GM18499 (cell line): Measurements from ENCODE around the gene MYRF.

Experiments
- ATAC-seq: cut with Tn5 transposase; IDR thresholded peaks from one replicate; pipeline ENCODE4 v1.9.1; 2021; ENCODE audit warnings: moderate number of reproducible peaks; ENCODE audit not compliant: insufficient read depth, unreplicated experiment

The MYRF gene

GRCh38 chr11:61773809-61774208, 21.4 kb downstream of the MYRF start:
- ATAC-seq, result no peak

- no peak for ATAC-seq
These were observed 22.0 kb downstream of the MYRF start for GRCh38 chr11:61774411-61774810.

- no peak for ATAC-seq
These were observed 22.7 kb downstream of the MYRF start for GRCh38 chr11:61775106-61775505.

GRCh38 chr11:61775606-61776554, 23.4 kb downstream of the MYRF start:
- ATAC-seq, result no peak

GRCh38 chr11:61776561-61777075, 24.2 kb downstream of the MYRF start:
- ATAC-seq, result no peak

- ATAC-seq, result no peak
These were observed 25.0 kb downstream of the MYRF start for GRCh38 chr11:61777234-61778090.

GRCh38 chr11:61778357-61778886, 26.0 kb downstream of the MYRF start:
- ATAC-seq, result no peak

GRCh38 chr11:61778920-61779650, 26.6 kb downstream of the MYRF start:
- no peak for ATAC-seq

- no peak for ATAC-seq
These were observed 27.5 kb downstream of the MYRF start for GRCh38 chr11:61779666-61780525.

GRCh38 chr11:61780581-61781162, 28.2 kb downstream of the MYRF start:
- ATAC-seq, result no peak

- no peak for ATAC-seq
These were observed 29.1 kb downstream of the MYRF start for GRCh38 chr11:61781585-61781984.

- ATAC-seq, result no peak
These were observed 29.9 kb downstream of the MYRF start for GRCh38 chr11:61782299-61782698.

- no peak for ATAC-seq
These were observed 30.4 kb downstream of the MYRF start for GRCh38 chr11:61782841-61783240.

GRCh38 chr11:61783717-61784505, 31.5 kb downstream of the MYRF start:
- no peak for ATAC-seq

GRCh38 chr11:61784506-61784805, 32.0 kb downstream of the MYRF start:
- ATAC-seq, result no peak

GRCh38 chr11:61785837-61786402, 33.5 kb downstream of the MYRF start:
- no peak for ATAC-seq

- ATAC-seq, result no peak
These were observed 35.6 kb downstream of the MYRF start for GRCh38 chr11:61787928-61788491.
